ENCODE results near the gene GLP2R.
A peak's percentile ranks its signal among the peaks of the same experiment; 100 is the strongest.

The GLP2R gene

GRCh38 chr17:9811086-9811485, 14.6 kb upstream of the GLP2R start:
- peak overlapping the region; percentile 37 for H3K27ac ChIP-seq (ENCODE audit: poor library complexity, severe bottlenecking)
- ATAC-seq (ENCODE audit: low read depth), result peak; percentile 93
- DNase-seq (ENCODE audit: low spot score), result no peak

DNA sequence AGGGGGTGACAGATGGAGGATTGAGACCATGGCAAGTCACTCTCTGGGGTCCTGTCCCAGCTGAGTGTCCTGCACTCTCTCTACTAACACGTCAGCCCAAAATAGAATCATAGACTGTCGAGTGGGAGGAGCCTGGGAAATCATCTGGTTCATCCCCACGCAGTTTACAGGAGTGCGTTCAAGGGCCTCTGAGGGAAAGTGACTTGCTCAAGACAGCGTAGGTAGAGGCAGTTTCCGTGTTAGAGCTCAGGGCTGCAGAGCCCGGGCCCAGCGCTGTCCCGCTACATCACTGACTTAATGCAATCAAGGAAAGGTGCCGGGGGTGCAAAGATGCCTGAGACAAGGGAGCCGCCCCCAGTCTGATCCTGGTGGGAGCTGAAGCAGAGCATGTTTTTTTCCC, 14.2 kb upstream of the GLP2R start:
- no peaks in the 10 kb centered on the region for H3K27me3 ChIP-seq (ENCODE audit: insufficient read depth, poor library complexity, severe bottlenecking)
- H3K4me1 ChIP-seq (ENCODE audit: insufficient read depth, poor library complexity, severe bottlenecking), result peaks cover 9% of the 10 kb centered on the region
- DNase-seq (ENCODE audit: low spot score) (no peak), ATAC-seq (ENCODE audit: low read depth) (no peak)
- H3K4me3 ChIP-seq (ENCODE audit: severe bottlenecking), result no peak overlapping the region
- no peaks in the 10 kb centered on the region for H3K9me3 ChIP-seq (ENCODE audit: severe bottlenecking)
- peak overlapping the region; percentile 37 for H3K27ac ChIP-seq (ENCODE audit: poor library complexity, severe bottlenecking)
- no peaks in the 10 kb centered on the region for H3K36me3 ChIP-seq (ENCODE audit: low read depth)
- TF ChIP-seq, protein P1, sequence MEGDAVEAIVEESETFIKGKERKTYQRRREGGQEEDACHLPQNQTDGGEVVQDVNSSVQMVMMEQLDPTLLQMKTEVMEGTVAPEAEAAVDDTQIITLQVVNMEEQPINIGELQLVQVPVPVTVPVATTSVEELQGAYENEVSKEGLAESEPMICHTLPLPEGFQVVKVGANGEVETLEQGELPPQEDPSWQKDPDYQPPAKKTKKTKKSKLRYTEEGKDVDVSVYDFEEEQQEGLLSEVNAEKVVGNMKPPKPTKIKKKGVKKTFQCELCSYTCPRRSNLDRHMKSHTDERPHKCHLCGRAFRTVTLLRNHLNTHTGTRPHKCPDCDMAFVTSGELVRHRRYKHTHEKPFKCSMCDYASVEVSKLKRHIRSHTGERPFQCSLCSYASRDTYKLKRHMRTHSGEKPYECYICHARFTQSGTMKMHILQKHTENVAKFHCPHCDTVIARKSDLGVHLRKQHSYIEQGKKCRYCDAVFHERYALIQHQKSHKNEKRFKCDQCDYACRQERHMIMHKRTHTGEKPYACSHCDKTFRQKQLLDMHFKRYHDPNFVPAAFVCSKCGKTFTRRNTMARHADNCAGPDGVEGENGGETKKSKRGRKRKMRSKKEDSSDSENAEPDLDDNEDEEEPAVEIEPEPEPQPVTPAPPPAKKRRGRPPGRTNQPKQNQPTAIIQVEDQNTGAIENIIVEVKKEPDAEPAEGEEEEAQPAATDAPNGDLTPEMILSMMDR (IDR thresholded peaks at IDR 0.05; ENCODE audit: poor library complexity, severe bottlenecking), result no peak

More at GRCh38 chr17:9811086-9811485, 14.6 kb upstream of the GLP2R start:
- Histone ChIP-seq H3K36me3 (ENCODE audit: low read depth) (no peaks in the 10 kb centered on the region), H3K27me3 (ENCODE audit: insufficient read depth, poor library complexity, severe bottlenecking) (no peaks in the 10 kb centered on the region), H3K4me3 (ENCODE audit: severe bottlenecking) (no peak overlapping the region), H3K4me1 (ENCODE audit: insufficient read depth, poor library complexity, severe bottlenecking) (peaks cover 9% of the 10 kb centered on the region), H3K9me3 (ENCODE audit: severe bottlenecking) (no peaks in the 10 kb centered on the region)
- TF ChIP-seq, protein P1 (IDR thresholded peaks at IDR 0.05; ENCODE audit: poor library complexity, severe bottlenecking), result no peak

DNA sequence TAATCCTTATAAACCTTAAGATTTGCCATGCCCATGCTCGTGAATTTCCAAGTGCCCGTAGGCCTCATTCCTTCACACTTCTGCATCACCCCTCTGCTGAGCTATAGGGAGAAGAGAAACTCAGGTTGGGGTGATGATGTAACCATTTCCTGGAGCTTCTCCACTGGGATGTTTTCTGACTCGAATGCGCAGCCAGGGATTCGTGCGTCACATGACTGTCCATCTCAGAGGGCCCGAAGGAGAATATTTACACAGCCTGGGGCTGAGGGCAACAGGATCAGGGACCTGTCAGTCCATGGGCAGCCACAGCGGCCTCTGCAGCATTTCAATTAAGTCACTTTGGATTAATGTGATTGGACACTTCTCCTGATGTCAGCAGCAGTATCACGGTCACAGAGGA, 12.6 kb upstream of the GLP2R start:
- DNase-seq (ENCODE audit: low spot score) (no peak), ATAC-seq (ENCODE audit: low read depth) (no peak)
- no peak overlapping the region for H3K27ac ChIP-seq (ENCODE audit: poor library complexity, severe bottlenecking)
- H3K4me1 ChIP-seq (ENCODE audit: insufficient read depth, poor library complexity, severe bottlenecking), result peaks cover 9% of the 10 kb centered on the region
- TF ChIP-seq, protein P1 (IDR thresholded peaks at IDR 0.05; ENCODE audit: poor library complexity, severe bottlenecking), result no peak
- no peak overlapping the region for H3K4me3 ChIP-seq (ENCODE audit: severe bottlenecking)
- no peaks in the 10 kb centered on the region for H3K27me3 ChIP-seq (ENCODE audit: insufficient read depth, poor library complexity, severe bottlenecking)
- H3K9me3 ChIP-seq (ENCODE audit: severe bottlenecking), result no peaks in the 10 kb centered on the region
- H3K36me3 ChIP-seq (ENCODE audit: low read depth), result no peaks in the 10 kb centered on the region

- Histone ChIP-seq H3K9me3 (ENCODE audit: severe bottlenecking) (no peaks in the 10 kb centered on the region), H3K4me3 (ENCODE audit: severe bottlenecking) (no peak overlapping the region), H3K27ac (ENCODE audit: poor library complexity, severe bottlenecking) (no peak overlapping the region), H3K4me1 (ENCODE audit: insufficient read depth, poor library complexity, severe bottlenecking) (peaks cover 16% of the 10 kb centered on the region), H3K36me3 (ENCODE audit: low read depth) (no peaks in the 10 kb centered on the region), H3K27me3 (ENCODE audit: insufficient read depth, poor library complexity, severe bottlenecking) (no peaks in the 10 kb centered on the region)
- TF ChIP-seq, protein P1 (IDR thresholded peaks at IDR 0.05; ENCODE audit: poor library complexity, severe bottlenecking), result no peak
- no peak for ATAC-seq (ENCODE audit: low read depth)
- DNase-seq (ENCODE audit: low spot score), result no peak
Observed at GRCh38 chr17:9814337-9814945, 11.3 kb upstream of the GLP2R start.

GRCh38 chr17:9816472-9816871, 9.3 kb upstream of the GLP2R start:
- Histone ChIP-seq H3K4me1 (ENCODE audit: insufficient read depth, poor library complexity, severe bottlenecking) (peaks cover 6% of the 10 kb centered on the region), H3K27ac (ENCODE audit: poor library complexity, severe bottlenecking) (no peak overlapping the region), H3K9me3 (ENCODE audit: severe bottlenecking) (no peaks in the 10 kb centered on the region), H3K27me3 (ENCODE audit: insufficient read depth, poor library complexity, severe bottlenecking) (no peaks in the 10 kb centered on the region), H3K36me3 (ENCODE audit: low read depth) (no peaks in the 10 kb centered on the region), H3K4me3 (ENCODE audit: severe bottlenecking) (no peak overlapping the region)
- ATAC-seq (ENCODE audit: low read depth) (no peak), DNase-seq (ENCODE audit: low spot score) (no peak)
- TF ChIP-seq, protein P1 (IDR thresholded peaks at IDR 0.05; ENCODE audit: poor library complexity, severe bottlenecking), result no peak
